C4-2B (cell line): ENCODE results near the gene RNF224.
"Not testable (repeated sequence)": the region's sequence is repeated elsewhere in the genome, so short reads cannot be mapped to it uniquely, and the experiment has no call there.

Experiments used
- H3K27ac ChIP-seq: fragments of 450-650 bp; 2 replicates; pipeline ENCODE4 v1.5.1; 2017
- ZFX ChIP-seq: fragments of 450-650 bp; IDR thresholded peaks from 2 replicates; pipeline ENCODE4 v1.6.1; 2017
- TF ChIP-seq, protein P1 (sequence below): fragments of 450-650 bp; conservative IDR thresholded peaks from 2 replicates; pipeline ENCODE4 v1.5.1; 2017; ENCODE audit warnings: mild to moderate bottlenecking

RNF224 gene

DNA sequence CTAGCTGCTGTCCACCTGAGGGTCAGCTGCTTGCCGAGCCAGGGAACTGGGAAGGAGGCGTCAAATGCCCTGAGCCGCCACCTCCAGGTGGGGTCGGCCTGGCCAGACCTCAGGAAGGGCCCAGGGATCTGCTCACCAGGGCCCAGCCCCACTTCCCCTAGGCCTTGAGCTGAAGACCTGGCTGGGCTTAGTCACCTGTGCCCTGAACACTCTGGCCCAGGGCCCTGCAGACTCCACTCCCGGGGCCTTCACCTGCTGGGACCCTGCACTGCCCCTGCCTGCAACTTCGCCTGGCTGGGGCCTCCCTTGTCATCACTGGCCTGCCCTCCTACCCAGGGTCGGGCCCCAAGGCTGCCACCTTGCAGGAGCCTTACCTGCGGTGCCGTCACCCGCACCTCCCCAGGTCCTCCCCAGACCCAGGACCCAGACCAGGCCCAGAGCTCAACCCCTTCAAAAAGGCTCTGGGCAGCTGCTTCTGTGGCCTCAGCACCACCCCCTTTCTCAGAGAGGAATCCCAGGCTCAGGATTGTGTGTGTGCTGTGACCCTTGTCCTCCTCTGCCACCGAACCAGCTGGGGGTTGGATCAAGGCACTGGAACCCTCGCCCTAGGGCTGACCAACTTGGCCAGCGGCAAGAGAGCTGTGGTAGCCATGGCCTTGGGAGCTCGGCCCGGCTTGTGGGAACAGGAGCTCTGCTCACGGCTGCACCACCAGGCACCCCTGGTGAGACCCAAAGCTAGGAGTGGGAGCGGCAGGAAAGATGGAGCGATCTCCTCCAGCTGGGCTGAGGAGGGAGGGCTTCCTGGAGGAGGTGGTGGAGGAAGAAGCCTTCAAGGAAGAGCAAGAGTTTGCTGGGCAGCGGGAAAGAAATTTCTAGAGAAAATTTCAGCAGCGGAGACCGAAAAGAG is 26.7 kb downstream of the RNF224 start:
- TF ChIP-seq, protein P1, sequence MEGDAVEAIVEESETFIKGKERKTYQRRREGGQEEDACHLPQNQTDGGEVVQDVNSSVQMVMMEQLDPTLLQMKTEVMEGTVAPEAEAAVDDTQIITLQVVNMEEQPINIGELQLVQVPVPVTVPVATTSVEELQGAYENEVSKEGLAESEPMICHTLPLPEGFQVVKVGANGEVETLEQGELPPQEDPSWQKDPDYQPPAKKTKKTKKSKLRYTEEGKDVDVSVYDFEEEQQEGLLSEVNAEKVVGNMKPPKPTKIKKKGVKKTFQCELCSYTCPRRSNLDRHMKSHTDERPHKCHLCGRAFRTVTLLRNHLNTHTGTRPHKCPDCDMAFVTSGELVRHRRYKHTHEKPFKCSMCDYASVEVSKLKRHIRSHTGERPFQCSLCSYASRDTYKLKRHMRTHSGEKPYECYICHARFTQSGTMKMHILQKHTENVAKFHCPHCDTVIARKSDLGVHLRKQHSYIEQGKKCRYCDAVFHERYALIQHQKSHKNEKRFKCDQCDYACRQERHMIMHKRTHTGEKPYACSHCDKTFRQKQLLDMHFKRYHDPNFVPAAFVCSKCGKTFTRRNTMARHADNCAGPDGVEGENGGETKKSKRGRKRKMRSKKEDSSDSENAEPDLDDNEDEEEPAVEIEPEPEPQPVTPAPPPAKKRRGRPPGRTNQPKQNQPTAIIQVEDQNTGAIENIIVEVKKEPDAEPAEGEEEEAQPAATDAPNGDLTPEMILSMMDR: no peak
- TF ChIP-seq ZFX: no peak
- peak overlapping the region; percentile 90 for H3K27ac ChIP-seq

DNA sequence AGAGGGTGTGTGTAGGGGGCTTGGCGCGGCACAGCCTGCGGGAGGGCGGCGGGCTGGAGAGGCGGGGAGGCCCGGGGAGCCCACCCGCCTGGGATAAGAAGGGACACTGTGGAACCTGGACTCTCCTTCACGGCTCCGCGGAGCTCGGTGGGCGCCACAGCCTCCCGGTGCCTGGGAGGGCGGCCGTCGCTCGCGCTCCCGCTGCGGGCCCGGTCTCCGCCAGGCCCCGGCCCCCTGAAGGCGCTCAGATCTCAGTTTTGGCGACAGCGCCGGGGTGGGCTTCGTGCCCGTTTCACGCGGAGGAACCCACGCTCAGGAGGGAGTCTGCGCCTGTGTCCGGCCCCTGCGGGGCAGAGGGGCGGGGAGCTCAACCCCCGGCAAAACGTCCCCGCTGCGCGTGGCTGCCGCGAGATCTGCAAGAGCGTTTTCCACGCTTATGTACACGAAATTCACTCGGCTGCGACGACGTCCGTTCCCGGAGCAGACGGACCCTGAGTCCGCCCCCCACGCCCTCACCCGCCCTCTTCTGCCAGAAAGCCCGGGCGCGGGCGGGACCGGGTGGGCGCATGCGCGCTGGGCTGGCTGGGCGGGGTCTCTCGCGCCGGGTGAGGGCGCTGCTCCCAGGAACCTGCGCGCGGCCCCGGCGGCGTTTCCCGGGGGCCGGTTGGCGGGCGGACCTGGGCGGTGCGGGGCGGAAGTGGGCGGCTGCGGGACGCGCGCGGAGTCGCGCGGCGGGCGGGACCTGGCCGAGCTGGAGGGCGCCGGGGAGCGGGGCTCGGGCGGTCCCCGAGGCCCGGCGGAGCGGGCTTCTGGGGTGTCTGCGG is 27.5 kb downstream of the RNF224 start, which contains the start of gene NELFB:
Gene NELFB (plus strand): TSS at position 704 of the 824 bp plus-strand sequence.
- H3K27ac ChIP-seq: peak within 1 kb of the TSS; percentile 90
- TF ChIP-seq, protein P1: no peak
- no peak for TF ChIP-seq ZFX

DNA sequence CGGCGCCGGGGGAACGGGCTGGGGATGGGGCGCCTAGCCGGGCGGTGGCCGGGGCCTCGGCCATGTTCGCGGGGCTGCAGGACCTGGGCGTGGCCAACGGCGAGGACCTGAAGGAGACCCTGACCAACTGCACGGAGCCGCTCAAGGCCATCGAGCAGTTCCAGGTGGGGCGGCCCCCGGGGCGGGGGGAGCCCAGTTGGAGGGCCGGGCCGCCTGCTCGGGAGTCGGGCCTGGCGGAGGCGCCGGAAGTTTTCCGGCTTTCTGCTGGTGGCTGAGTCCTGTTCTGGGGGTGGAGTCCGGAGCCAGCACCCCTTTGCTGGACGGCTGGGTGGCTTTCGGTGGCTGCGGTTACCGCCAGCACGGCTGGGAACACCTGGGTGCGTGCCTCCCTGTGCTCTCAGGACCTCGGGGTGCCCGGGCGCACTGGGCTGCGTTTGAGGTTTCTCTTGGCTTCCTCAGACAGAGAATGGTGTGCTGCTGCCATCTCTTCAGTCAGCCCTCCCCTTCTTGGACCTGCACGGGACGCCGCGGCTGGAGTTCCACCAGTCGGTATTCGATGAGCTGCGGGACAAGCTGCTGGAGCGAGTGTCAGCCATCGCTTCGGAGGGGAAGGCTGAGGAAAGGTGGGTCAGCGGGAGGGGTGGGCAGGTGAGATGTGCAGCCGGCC is 28.3 kb downstream of the RNF224 start:
- H3K27ac ChIP-seq: peak overlapping the region; percentile 90
- TF ChIP-seq ZFX: peak; percentile 82; the same call in 1 of the 2 replicates
- TF ChIP-seq, protein P1: no peak

DNA sequence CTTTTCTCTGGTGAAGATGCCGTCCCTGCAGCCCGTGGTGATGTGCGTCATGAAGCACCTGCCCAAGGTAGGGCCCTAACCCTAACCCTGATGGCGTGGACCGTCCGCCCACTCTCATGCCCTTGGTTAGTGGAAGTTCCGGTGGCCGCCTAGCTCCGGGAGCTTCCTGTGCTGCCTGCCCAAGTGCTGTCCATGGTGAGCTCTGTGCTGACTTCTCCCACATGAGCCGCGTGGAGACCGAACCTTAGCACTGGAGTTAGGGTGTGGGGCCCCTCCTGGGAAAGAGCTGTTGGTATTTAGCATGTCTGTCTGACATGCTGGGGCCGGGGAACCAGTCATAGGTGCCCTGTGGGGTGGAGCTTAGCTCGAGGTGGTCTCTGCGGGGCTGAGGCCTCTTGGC is 29.1 kb downstream of the RNF224 start:
- H3K27ac ChIP-seq: peak overlapping the region; percentile 90
- TF ChIP-seq, protein P1: no peak
- no peak for TF ChIP-seq ZFX

DNA sequence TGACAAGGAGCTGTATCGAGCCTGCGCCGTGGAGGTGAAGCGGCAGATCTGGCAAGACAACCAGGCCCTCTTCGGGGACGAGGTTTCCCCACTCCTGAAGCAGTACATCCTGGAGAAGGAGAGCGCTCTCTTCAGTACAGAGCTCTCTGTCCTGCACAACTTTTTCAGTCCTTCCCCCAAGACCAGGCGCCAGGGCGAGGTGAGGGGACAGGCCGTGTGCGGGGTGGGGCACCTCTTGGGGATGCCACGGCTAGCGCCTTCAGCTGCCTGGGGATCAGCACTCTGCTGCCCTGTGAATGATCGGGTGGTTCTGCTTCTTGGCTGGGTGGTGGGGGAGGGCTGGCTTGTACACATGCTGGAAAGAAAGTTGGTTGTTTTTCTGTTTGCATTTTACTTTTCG is 29.6 kb downstream of the RNF224 start:
- no peak overlapping the region; the same call in 1 of the 2 replicates for H3K27ac ChIP-seq
- no peak for TF ChIP-seq ZFX

DNA sequence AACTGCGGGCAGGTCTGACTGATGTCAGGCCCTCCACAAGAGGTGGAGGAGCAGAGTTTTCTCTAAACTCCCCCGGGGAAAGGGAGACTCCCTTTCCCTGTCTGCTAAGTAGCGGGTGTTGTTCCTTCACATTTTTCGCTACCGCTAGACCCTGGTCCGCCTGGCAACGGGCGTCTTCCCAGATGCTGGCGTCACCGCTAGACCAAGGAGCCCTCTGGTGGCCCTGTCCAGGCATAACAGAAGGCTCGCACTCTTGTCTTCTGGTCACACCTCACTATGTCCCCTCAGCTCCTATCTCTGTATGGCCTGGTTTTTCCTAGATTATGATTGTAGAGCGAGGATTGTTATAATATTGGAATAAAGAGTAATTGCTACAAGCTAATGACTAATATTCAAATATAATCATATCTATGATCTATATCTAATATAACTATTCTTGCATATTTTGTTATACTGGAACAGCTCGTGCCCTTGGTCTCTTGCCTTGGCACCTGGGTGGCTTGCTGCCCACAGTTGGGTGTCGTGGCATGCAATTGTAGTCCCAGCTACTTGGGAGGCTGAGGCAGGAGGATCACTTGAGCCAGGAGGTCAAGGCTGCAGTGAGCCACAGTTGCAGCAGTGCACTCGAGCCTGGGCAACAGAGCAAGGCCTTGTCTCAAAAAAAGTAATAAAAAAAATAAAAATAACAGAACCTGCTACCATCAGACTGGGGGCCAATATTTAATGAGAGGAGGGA is 35.0 kb downstream of the RNF224 start:
- not testable (repeated sequence) for H3K27ac ChIP-seq

More for the DNA sequence above, 35.0 kb downstream of the RNF224 start:
- TF ChIP-seq, protein P1: peak; percentile 83
